EL (cell line): ENCODE data around the gene TMEM255B.

Source experiments
- DNase-seq: peaks from one replicate; pipeline ENCODE4 v3.0.0-alpha.2; 2016

Gene TMEM255B

DNA sequence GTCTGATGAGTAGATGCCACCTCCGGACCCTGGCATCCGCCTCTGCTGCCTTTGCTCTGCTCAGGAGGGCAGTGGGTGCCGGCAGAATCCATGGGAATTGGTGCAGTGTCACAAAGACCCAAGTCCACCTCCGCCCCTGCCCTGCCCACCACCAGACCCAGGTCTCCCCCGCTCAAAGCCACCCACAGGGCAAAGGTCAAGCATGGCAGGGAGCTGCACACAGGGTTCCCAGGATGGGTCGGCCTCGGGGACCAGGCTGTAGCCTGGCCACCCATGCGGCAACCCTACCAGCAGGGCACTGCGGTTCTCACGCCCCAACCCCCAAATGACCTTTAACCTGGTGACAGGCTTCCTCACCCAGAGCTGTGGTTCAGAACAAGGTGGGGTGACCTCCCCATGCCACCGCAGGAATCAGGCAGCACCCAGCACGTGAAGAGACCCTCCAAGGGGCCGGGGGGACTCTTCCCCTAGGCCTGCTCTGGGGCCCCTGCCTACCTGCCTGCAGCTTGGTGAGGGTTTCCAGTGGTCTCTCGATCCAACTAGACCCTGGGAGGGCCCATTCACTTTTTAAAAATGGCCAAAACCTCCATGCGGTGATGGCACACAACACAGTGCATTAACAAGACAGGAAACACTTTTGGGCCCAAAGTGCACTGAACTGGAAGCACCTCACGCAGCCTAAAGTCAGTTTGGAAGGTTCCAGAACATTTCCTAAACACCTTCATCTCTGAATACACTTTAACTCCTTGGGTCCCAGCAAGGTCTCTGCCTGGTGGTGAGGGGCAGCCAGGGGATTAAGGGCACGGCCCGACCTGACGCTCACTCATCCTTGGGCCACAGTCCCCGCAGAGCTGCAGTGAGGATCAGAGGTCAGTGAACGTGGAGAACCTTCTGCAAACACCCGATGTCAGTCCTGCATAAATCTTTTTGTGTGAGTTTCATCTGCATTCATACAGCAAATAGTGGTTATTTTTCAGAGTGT, 93.8 kb downstream of the TMEM255B start:
- no peak for DNase-seq

GRCh38 chr13:113853518-113854237, 94.7 kb downstream of the TMEM255B start:
- no peak for DNase-seq

GRCh38 chr13:113854238-113855011, 95.4 kb downstream of the TMEM255B start:
- no peak for DNase-seq

DNA sequence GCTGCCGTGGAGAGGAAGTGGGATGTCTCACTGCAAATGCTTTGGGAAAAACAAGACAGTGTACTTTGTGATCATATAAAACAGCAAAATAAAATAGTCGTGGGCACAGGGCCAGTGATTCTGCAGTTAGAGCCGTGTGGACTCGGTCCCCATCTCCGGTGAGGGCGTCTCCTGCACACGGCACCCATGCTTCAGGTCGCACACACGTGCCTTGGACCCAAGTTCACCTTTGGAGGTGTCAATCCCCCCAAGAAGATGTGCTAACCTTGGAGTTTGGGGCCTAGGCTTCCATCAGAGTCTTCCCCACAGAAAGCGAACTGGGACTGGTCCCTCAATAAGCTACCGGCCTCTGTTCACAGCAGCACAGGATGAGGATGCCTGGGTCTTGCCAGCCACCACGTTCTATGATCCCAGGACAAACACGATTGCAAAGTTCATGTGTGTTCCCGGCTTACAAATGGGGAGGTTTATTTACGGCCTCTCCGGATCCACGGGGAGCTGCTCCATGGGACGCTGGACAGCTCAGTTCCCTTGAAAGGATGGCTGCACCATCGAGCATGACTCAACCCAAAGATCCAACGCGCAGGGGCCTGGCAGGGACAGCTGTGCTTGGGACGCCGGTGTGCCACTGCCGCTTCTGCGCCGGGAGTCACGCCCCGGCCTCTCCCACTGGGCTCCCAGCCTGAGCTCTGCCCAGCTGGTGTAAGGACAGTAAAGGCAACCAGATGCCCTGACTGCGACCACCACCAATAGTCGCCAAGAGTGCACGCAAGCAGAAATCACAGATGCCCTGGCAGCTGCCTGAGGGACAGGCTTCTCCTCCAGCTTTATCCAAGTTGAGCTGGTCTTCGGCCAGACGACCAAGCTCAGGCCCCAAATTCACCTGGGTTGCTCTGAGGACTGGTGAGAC, 96.2 kb downstream of the TMEM255B start:
- DNase-seq = no peak

- no peak for DNase-seq
These were observed 97.1 kb downstream of the TMEM255B start for GRCh38 chr13:113855931-113856715.

GRCh38 chr13:113856716-113857065, 97.7 kb downstream of the TMEM255B start:
- DNase-seq = peak; percentile 85

- no peak for DNase-seq
These were observed 98.6 kb downstream of the TMEM255B start for GRCh38 chr13:113857531-113858195.

DNA sequence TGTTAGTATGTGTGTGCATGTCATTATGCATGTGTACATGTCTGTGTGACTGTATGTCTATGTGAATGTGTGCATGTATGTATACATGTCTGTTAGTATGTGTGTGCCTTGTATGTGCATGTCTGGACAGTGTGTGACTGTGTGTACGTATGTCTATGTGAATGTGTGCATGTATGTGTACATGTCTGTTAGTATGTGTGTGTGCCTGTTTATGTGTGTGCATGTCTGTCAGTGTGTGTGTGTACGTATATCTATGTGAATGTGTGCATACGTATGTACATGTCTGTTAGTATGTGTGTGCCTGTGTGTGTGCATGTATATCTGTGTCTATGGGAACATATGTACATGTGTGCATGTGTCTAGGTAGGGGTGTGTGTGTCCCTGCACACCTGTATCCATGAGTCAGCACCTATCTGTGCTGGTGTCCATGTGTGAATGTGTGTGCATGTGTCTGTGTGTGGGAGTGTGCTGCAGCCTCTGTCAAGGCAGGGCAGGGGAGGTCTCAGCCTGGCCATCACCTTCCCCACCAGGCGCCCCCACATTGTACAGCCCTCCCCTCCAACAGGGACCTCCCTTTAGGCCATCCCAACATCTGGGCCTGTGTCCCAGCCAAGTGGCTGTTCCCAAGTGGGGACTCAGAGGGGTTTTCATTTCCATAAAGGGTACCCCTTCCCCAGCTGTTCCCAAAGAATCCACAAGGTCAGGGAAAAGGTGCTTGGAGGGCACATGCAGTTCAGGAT, 100.5 kb downstream of the TMEM255B start:
- no peak for DNase-seq

DNA sequence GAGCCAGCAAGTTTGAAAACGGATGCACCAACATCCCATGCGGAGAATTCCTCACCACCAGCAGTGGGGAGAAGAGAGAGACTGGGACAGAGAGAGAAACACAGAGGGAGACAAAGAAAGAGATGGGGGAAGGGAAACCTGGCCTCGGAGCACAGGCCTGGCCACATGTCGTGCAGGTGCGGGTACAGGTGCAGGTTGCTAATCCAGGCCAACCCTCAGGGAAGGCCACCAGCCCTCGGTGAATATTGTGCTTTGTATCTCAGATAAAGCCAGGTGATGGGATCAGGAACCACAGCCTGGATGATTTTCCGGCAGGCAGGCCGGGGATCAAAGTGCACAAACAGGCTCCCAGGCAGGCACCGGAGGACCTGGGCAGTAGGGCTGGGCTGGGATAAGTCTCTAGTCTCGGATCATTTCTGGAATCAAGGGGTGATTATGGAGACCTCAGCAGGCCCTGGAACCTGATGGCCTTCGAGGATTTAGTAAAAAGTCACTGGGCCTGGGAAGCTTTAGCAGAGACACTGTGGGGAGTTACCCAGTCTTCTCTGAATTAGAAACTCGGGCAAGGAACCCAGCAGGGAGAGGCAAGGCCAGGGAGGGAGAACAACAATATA, 101.1 kb downstream of the TMEM255B start:
- DNase-seq = no peak

- no peak for DNase-seq
These were observed 101.8 kb downstream of the TMEM255B start for GRCh38 chr13:113860665-113861432.

- DNase-seq = peak; percentile 81
These were observed 102.5 kb downstream of the TMEM255B start for GRCh38 chr13:113861433-113862030.

DNA sequence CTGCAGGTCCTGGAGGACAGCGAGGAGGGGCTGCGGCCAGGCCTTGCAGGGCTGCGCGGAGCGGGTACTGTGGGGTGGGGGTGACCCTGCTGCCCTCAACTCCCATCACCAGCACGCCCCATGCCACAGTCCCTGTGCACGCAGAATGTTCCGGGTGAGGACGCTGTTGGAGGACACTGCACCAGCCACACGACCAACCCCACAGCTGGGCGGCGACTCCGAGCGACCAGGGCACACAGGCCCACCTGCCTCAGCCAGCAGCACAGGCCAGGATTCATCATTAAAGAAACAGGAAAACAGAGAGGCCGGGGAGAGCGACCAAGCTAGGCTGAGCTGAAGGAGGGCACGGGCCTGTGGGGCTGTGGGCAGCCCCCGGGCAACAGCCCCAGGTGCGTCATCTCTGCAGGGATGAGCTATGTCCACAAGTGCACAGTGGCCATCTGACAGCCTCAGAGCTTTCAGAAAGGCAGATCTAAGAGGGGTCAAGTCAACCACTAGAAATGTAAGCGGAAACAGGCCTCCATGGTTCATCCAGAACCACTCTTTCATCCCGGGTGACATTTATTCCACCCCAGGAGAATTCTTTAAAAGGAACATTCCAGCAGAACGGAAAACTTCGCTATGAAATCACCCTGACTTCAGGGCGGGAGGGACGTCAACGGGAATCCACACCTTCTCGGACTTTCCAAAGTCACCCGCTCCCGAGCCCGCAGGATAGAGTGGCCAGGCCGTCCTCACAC, 103.3 kb downstream of the TMEM255B start:
- DNase-seq = peak; percentile 72

- DNase-seq = peak; percentile 40
These were observed 104.0 kb downstream of the TMEM255B start for GRCh38 chr13:113862931-113863523.

DNA sequence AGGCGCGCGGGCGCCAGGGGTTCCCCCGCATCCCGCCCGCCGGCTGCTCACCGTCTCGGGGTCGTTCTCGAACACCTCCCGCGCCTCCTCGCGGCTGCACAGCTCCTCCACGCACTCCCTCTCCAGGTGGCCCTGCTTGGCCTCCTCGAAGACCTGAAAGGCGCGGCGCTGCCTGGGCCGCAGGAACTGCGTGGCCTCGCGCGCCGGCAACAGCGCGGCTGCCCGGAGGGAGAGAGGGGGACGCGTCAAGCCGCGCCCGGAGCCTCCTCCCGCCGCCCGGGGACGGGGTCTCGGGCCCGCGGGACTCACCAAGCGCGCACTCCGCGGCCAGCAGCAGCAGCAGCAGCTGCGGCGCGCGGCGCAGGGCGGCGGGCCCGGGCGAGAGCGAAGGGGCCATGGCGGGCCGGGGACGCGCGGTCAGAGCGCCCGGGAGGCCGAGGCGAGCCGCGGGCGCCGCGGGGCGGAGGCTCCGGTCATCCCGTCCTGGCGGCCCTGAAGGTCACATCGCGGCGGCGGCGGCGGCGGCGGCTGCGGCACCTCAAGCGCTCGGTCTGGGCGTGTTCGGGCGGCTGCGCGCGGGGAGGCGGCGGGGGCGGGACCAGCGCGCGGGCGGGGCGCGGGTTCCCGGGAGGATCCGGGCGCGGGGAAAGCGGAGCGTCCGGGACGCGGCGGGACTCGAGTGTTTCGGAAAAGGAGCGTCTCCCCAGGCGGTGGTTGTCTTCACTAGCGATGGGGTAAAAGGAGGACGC, 104.7 kb downstream of the TMEM255B start, which contains the start of gene GAS6:
Gene GAS6, minus strand, starts transcription at position 553 of the 749 bp plus-strand sequence. Its CDS starts 156 bp downstream, at position 397.
- peak; percentile 54 for DNase-seq

GRCh38 chr13:113864273-113864890, 105.4 kb downstream of the TMEM255B start:
- peak; percentile 49 for DNase-seq

DNA sequence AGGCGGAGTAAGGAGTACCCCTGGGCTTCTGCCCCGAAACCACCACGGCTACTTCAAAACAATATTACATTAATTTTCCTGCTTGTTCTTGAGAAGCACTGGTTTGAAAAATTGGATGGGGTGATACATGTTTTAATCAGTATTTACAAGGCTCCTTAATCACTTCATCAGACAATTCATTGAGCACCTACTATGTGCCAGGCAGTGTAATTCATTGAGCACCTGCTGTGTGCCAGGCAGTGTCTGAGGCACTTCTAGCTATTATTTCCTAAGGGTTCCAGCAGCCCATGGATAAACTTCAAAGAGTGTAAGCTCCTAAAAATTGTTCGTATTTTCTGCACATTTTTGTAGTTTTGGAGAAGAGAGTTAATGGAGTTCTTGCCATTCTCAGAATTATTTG, 106.4 kb downstream of the TMEM255B start:
- DNase-seq = no peak
